Middle frontal gyrus (tissue), 1 donor: ENCODE data around the gene PHKG1.
A peak's percentile ranks its signal among the peaks of the same experiment; 100 is the strongest.
"Not testable (repeated sequence)": the region's sequence is repeated elsewhere in the genome, so short reads cannot be mapped to it uniquely, and the experiment has no call there.

Source experiments
- DNase-seq: peaks from one replicate; pipeline ENCODE4 v3.0.0-alpha.2; 2015; ENCODE audit warnings: low spot score; ENCODE audit errors: extremely low spot score

Gene PHKG1

DNA sequence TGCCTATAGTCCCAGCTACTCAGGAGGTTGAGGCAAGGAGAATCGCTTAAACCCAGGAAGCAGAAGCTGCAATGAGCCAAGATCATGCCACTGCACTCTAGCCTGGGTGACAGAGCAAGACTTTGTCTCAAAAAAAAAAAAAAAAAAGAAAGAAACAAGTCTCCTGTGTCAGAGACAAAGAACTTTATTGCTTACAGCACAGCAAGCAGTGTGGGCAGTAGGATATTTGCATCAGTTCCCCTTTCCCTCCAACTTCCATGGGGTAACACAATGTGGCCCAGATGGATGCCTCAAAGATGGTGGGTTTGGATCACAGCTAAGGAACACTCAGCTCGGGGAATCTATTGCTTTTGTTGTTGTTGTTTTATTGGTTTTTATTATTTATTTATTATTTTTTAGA lies 47.0 kb downstream of the PHKG1 start:
- not testable (repeated sequence) for DNase-seq

DNA sequence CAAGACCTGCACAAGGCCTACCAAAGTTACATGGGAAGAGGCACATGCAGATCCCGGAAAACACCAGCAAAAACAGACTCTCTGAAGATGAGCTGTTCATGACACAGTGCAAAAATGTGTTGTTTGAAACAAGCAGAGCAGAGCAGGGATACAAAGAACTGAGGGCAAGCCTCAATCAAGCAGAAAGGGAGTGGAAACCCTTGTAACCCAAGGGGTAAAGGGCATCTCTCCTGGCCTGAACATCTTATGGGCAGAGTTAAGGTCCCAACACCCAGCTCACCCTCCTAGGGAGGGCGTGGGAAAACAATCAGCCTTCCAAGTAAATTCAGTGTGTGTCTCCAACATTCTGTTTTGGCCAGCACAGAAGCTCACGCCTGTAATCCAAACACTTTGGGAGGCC lies 52.0 kb downstream of the PHKG1 start:
- DNase-seq, result no peak

DNA sequence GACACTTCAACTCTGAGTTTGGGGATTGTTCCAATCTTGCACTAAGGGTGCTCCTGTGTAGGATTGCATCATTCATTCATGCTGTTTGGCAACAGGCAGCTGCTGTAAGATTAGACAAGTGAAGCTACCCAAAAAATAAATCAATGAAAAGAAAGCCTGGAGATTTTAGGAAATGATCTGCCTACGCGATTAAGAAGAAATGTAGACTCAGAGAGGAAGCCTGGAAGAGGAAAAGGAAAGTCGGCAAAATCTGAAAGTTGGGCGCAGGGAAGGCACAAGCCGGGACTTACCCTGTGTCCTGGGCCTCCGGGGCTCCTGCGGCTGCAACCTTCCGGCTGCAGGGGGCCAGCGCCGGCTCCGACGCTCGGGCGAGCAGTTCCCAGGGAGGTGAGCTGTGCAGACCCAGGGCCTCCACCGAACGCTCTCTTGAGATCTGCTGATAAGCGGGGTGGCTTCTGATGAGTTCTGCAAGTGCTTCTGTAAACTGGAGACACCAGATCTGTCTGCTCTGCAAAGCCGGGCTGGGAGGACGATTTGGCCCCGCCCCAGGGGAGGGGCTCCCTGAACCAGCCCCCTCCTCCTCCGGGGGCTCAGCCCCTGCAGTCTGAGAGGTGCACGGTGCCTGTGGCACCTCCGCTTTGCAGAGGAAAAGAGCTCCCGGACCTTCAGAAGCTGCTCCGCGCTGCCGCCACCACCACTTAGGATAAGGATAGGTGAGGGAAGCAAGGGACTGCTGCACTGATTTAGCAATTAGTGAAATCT lies 58.9 kb downstream of the PHKG1 start:
- DNase-seq, result peak; percentile 23

DNA sequence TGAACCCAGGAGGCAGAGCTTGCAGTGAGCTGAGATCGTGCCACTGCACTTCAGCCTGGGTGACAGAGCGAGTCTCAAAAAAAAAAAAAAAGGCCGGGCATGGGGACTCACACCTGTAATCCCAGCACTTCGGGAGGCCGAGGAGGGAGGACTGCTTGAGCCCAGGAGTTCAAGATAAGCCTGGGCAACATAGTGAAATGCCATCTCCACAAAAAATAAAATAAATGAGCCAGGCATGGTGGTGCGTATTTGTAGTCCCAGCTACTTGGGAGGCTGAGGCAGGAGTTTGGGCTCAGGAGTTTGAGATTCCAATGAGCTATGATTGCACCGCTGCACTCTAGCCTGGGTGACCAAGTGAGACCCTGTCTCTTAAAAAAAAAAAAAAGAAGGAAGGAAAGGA lies 60.2 kb downstream of the PHKG1 start:
- DNase-seq, result not testable (repeated sequence)

DNA sequence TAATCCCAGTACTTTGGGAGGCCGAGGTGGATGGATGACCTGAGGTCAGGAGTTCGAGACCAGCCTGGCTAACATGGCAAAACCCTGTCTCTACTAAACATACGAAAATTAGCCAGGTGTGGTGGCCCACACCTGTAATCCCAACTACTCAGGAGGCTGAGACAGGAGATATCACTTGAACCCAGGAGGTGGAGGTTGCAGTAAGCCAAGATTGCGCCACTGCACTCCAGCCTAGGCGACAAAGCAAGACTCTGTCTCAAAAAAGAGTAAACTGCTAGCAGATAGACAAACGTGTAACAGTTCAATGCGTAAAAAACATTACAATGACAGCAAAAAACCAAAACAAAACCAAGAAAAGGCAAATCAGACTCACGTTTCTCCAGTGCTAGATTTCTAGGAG lies 61.2 kb downstream of the PHKG1 start:
- DNase-seq, result not testable (repeated sequence)

DNA sequence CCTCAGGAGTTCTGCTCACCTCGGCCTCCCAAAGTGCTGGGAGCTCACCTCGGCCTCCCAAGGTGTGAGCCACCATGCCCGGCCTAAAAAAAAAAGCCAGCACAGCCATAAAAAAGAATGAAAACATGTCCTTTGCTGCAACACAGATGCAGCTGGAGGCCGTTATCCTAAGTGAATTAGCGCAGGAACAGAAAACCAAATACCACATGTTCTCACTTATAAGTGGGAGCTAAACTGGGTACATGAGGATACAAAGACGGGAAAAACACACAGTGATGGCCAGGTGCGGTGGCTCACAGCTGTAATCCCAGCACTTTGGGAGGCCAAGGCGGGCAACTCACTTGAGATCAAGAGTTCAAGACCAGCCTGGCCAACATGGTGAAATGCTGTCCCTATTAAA lies 62.4 kb downstream of the PHKG1 start:
- no peak for DNase-seq
